Stimulated activated CD8-positive, alpha-beta memory T cell treated with anti-CD3 and anti-CD28 coated beads, Interleukin-2, amount 100 ng/mL, for 48 hours (primary cell): ENCODE measurements around the gene TRIO.

ENCODE experiments used
- DNase-seq, 2 donors: peaks; one replicate each; pipeline ENCODE4 v3.0.0-alpha.2; 2020; ENCODE audit warnings: low read depth in 2 of 2

The TRIO gene

DNA sequence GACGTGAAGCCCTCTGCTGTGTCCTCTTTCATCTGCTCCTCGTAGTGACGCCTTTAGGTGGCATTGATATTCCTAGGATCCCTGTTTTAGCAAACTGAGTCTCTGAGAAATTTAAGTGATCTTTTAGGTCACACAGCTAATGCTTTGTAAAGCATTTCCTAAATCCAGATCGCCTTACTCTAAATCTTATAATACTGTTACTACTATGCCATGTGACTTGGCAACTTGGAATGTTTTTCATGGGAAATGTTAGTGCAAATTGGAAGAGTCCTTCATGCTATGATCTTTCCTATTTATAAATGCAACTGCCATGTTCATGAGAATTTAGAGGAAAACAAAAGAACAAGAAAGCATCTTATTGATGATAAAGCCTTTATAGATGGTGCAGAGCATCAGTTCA lies 212.2 kb downstream of the TRIO start:
- DNase-seq: no peak

DNA sequence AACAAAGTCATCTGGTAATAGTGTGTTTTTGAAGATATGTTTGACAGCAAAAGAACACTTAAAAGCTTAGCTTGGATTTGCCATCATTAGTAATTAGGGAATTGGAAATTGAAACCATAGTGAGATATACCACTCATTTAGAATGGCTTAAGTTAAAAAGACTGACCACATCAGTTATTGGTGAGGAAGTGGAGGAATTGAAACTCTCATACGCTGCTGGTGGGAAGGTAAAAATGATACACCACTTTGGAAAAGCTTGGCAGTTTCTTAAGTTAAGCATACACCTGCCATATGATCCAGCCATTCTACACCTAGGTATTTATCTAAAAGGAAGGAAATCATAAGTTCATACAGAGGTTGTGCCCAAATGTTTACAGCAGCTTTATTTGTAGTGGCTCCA lies 213.2 kb downstream of the TRIO start:
- no peak for DNase-seq

DNA sequence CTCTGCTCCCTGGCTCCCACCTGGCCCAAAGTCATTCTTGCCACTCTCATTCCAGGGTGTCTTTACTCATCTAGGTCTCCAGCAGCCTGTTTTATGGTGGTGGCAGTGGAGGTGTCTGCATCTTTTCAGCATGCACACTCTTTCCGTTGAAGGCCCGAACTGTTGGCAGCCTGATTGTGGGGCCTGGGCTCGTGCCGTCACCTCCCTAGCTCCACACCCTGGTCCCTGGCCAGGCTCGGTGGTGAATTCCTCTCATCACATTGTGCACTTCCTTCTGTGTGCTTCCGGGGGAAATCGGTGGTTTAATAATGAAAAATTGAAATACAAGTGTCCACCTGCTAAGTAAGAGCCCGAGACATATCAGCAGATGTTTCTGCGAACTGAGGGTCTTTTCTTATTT lies 214.3 kb downstream of the TRIO start:
- no peak for DNase-seq

DNA sequence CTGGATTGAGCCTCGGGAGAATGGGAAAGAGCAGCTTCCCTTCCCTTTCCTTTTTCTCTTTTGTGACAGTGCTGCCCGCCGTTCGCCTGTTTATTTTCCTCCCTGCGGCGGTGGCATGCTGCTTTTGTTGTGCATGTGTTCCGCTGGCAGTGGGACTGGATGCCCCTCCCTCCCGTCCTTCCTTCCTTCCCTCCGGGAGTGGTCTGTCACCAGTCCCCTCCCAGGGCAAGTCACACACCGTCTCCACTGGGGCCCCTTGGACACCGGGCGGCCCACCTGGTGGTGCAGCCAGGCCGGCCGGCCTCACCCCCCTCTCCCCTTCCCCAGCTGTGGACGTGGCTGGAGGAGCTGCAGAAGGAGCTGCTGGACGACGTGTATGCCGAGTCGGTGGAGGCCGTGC lies 214.7 kb downstream of the TRIO start:
- DNase-seq: no peak

DNA sequence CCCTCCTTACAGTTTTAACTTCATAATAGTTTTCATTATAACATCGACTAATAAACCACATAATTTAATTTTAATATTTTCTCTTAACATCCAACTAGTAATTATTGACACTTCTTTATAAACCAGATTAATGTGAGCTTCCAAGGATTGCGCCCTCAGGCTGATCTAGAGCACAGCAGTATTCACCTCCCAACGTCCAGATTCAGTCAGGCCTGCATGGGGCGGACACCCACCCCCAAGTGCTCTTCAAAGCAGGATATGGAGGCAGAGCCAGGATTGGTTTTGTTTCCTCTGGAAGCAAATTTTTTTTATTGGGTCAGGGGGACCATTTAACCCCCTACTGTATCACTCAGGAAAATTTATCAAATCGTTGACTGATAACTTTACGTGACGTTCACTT lies 215.4 kb downstream of the TRIO start:
- DNase-seq: no peak

DNA sequence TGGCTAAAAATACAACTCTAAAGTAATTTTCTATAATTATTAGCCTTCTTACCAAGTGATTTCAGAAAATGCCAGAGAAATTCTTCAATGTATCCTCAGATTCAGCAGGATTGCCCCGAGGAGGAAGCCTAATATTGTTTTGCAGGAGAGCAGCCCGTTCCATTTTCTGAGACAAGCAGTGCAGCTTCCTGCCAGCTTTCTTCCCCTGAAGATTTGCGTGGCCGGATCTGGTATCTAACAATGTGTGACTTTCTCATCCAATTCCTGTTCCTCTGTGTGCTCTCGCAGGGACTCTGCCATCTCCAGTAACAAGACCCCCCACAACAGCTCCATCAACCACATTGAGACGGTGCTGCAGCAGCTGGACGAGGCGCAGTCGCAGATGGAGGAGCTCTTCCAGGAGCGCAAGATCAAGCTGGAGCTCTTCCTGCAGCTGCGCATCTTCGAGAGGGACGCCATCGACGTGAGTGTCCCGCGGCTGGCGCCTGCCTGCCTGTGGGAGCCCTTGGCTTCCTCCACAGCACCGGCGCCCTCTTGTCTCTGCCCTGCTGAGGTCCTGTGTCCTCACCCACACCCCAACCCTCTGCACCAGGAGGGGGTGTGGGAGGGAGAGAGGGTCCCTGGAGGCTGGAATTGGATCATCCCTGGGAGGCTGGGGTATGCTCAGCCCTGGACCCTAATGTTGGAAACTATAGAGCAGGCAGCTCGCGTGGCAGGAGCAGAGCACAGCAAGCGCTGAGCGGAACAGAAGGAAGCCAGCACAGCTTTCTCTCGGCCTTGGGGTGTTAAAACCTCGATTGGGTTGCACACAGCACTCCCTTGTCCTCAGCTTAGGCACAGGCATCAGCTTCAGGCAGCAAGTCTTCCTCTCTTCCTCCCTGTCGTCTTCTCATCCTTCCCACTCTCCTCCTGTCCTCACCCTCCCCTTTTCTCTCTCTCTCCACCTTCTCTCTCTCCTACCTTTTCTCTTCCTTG lies 216.2 kb downstream of the TRIO start:
- DNase-seq: no peak

DNA sequence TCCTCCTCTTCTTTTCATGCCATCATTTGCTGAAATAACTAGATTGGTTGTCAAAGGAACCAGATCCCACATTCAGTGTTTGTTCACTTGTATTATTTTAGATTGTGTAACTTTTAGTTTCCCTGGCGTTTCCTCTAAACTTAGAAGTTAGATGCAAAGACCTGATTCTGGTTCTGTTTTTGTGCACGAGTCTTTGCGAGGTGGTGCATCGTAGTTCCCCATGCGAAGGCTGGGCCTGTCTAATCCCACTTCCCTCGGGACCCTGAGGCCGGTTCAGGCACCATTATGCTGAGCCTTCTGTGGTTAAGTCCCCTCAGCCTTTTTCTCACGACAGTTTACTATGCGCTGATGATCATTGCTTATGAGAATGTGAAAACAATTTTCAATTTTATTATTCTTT lies 219.3 kb downstream of the TRIO start:
- DNase-seq: no peak

DNA sequence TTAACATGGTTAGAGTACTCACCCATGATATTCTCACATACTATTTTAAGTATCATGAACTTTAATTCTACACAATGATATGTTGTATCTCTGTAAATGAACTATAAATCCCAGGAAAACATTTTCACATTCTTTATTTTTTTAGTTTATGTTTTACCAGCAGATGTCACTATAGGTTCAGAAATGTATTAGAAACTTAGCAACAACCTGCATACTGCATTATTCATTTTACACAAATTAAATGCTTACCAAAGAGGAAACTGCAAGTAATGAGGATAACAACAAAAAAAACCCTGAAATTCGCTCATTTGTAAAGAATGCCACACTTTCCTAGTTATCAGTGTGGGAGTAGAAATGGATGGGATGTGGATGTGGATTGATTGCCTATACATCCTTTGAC lies 221.0 kb downstream of the TRIO start:
- DNase-seq: no peak

DNA sequence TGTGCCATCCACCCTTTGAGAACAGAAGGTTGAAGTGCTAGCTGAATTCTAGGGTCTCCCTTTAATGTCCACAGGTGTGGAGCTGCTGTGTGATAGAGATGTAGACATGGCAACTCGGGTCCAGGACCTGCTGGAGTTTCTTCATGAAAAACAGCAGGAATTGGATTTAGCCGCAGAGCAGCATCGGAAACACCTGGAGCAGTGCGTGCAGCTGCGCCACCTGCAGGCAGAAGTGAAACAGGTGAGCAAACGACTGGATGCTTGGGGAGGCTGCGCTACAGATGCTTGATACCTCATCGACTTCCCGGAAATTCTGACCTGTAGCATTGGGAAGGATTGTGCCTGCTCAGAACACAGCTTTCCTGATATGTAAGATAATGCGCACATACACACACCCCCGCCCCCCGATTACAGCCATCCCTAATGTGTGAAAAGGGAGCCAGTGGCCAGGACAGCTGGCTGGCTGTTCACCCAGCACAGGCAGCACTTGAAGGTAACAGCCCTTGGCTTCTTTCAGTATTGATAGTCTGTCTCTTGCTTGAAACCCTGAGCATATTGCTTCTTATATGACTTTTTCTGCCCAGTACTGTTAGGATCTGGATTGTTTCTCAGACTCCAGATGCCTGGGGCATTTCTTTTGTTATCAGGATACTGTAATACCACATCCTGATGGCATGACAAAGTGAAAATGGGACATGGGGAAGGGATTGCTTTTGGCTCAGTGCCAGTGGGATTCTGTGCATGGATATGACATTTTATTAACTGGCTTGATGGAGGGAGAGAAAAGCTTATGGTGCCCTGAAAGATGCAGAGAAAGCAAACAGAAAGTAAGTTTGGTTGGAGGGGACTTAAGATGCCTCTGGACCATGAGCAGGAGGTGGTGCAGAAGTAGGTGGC lies 221.7 kb downstream of the TRIO start:
- DNase-seq: no peak

DNA sequence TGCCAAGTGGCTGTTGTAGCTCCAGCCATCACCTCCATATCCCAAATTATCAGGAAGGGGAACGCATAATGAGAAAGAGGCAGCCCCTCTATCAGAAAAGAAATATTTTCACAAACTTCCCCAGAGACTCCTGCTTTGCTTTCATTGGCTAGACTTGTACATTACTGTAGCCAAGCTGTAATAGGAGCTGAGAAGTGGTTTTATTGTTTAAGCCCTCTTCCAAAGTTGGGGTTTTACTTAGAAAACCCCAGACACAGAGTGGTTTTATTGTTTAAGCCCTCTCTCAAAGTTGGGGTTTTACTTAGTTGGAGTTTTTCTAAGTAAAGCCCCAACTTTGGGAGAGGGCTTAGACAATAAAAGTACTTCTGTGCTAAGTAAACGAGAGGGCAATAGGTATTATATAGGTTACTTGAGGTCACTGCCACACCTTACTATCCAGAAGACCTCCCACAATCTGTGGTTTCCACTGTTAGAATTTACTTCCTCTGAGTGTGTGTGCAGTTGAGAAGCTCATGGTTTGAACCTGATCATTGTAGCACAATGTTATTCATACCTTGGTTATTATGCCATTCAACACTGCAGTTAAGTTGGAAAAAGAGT lies 222.8 kb downstream of the TRIO start:
- no peak for DNase-seq

DNA sequence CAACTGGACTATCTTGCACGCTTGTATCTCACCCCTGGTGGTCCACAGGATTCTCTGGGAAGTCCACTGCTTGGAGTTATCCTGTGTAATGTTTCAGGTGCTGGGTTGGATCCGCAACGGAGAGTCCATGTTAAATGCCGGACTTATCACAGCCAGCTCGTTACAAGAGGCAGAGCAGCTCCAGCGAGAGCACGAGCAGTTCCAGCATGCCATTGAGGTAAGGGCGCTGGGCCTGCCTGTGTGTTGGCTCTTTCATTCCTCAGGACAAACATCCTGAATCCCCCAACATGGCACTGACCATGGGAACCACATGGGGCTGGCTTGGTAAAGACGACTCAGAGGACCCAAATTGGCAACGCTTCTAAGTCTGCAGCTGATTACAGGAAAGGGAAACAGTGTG lies 223.6 kb downstream of the TRIO start:
- DNase-seq: no peak

DNA sequence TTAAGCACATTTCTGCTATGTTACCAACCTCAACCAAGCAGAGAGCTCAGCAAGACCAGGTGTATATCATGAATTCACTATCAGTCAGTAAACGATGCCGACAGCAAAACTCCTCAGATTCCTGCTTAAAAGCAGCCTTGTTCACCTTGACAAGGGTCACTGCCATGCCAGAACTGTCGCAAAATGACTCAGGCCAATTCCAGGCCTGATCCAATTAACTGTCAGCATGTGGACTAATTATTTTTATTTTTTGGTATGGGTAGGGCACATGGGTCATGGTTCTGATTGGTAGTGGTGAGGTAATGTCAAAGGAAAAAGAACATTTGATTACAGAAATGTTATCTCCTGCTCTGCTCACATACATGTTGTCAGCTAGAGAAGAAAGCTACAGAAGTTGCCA lies 224.2 kb downstream of the TRIO start:
- DNase-seq: no peak

DNA sequence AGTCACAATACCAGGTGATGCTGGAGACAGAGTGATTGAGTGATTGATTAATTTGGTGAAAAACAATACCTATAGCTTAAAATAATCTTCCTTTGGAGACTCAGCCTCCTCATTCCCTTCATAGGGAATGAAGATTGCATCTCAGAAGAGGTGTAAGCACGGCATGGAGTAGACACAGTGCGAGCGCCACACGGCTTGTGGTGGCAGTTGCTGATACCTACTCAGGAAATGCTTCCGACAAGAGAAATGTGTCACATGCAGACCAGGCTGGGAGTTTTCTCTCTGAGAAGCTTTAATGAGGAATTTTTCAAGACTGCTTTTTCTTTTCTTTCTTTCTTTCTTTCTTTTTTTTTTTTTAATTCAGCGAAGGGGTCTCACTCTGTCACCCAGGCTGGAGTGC lies 226.6 kb downstream of the TRIO start:
- no peak for DNase-seq

DNA sequence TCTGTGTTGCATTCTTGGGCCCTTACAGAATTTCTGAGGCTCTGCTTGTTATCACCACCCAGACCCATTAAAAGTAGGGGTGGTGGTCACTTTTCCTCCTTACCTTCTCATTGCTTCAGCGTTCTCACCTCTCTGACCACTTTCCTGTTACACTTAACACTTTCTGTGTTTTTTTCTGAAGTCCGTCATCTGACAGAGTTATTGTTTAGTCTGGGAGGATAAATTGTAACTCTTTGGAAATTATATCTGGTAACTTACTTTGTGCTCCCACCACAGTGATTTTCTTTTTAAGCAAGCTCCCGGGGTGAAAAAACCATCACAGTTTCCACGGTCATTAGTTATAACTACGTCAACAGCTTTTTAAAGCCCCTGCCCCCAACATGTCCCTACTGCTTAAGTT lies 227.2 kb downstream of the TRIO start:
- no peak for DNase-seq

DNA sequence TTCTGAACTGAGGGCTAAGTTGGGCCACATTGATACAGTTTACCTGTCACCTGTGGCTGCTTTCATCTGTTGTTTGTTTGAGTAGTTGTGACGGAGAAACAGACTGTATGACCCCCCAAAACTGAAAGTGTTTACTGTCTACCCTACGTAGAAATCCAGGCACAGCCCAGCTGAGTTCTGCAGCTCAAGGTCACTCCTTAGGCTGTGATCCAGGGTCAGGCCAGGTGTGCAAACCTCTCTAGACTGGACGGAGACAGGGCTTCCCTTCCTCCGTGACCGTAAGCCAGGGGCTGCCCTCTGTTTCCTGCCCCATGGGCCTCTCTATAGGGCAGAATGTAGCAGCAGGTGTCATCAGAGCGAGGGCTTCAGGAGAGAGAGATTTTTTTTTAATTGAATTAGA lies 230.5 kb downstream of the TRIO start:
- no peak for DNase-seq

DNA sequence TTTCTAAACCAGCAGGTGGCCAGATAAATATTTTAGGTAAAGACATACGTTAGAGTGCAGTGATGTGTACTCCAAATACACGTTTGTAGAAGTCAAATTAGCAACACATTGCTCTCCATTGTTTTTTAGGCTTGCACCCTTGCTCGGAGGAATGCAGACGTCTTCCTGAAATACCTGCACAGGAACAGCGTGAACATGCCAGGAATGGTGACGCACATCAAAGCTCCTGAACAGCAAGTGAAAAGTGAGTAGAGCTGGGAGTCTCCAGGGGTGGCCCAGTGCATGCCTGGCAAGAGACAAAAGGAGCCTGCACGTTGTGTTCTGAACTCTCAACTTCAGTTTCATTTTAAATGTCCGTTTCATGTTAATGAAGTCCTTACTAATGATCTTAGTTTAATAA lies 231.0 kb downstream of the TRIO start:
- no peak for DNase-seq

DNA sequence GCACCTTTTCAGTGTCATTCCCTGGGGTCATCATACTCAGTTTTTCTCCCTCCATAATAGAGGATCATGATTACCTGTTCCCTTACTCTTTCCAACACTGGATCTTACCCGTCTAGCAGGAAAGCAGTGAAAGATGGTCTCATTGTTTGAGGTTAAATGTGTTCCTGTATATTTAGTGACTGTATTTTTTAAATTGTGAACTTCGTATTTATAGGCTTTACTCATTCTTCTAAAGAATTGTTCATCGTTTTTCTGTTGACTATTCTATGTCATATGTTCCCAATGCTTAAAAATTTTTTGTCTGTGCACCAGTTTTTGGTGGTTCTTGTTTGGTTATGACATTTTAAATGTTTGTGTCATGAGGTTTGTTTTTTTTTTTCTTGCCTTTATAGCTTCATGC lies 233.6 kb downstream of the TRIO start:
- no peak for DNase-seq

DNA sequence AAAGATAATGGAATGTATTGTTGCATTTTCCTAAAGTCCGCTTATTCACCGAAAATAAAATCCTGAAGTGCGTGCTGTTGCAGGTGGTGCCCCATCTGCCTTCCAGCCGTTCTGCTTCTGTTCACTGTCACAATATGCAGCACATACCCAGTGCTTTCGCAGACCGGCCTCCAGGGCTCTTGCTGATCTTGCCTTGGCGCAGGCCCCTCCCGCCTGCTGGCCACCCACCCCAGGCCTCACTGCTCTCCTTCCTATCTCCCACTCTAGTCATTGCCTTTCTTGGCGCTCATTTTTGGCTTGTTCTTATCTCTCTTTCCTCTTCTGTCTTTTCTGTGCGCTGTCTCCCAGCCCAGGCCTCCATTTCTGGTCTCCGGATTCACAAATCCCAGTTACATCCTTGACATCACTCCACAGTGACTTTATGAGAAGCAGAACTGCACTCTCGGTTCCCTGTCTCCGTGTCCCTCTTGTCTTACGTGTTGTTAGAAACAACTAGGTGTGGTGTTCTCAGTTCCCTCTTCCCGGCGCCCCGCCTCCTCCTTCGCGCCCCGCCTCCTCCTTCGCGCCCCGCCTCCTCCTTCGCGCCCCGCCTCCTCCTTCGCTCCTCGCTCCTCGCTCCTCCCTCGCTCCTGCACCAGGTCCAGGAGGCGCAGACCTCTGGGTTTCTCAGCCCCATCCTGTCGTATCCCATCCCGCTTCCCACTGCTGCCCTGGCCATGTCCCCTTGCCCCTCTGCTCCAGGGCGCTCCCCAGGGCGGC lies 236.8 kb downstream of the TRIO start:
- DNase-seq: no peak

DNA sequence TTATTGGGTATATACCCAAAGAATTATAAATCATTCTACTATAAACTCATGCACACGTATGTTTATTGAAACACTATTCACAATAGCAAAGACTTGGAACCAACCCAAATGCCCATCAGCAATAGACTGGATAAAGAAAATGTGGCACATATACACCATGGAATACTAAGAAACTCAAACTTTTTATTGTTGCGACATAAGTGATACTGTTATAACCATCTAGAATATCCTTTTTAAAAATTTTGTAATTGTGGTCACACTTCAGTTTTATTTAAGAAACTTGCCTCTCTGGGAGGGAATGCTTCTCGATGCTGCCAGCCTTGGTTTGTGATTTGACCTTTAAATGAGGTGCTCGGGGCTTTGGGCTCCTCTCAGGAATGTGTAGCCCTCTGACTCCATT lies 237.6 kb downstream of the TRIO start:
- DNase-seq: no peak

DNA sequence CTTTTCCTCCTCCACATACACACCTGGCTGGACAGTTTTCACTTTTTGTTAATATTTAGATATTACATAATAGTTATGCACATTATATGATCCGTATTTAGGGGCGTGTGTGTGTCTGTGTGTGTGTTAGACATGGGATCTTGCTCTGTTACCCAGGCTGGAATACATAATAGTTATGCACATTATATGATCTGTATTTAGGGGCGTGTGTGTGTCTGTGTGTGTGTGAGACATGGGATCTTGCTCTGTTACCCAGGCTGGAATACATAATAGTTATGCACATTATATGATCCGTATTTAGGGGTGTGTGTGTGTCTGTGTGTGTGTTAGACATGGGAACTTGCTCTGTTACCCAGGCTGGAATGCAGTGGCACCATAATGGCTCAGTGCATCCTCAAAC lies 239.5 kb downstream of the TRIO start:
- no peak for DNase-seq

DNA sequence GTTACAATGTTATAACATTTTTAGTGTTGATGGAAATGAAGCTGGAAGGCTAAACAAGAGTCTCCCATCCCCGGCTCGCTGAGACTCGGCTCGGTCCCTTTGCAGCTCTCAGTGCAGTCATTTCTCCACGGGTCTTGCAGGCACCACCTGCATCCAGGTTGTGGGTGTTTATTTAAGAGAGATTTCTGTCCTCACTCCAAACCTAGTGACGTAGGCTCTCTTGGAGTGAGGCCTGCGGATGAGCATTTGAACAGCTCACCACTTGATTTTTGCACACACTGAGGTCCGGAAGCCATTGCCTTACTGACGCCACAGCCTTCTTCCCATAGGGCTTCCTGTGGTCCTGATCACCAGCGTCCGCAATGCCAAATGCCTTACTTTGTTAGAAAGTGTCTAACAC lies 240.8 kb downstream of the TRIO start:
- no peak for DNase-seq

DNA sequence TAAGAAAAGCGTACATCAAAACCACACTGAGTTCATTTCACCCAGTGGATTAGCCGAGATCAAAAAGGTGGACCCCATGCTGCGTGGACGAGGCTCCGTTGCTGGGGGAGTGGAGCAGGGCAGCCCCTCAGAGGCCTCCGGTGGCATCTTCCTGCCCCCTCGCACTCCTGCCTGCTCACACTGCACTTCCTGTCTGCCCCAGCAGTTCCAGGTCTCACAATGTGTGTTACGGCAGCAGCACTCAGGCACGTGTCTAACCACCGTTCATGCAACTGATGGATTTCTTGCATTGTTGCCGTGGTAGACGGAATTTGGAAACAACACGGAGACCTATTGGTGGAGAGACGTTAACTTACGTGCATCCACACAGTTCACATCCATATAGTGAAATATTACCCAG lies 241.9 kb downstream of the TRIO start:
- DNase-seq: no peak
